Suprapubic skin (tissue), 4 donors: ENCODE measurements around the gene SLC25A42. TPM values are rescaled to one million over a fixed set of nuclear protein-coding genes. Genes with fewer than 3 reads are reported as not detected.
A peak's percentile ranks its signal among the peaks of the same experiment; 100 is the strongest.
"Not testable (repeated sequence)": the region's sequence is repeated elsewhere in the genome, so short reads cannot be mapped to it uniquely, and the experiment has no call there.

Experiments
- DNase-seq, 2 donors: peaks; one replicate each; pipeline ENCODE4 v3.0.0-alpha.2; 2019; ENCODE audit warnings: low spot score in 2 of 2
- H3K27ac ChIP-seq: fragments of 200-600 bp; sonication (generic); one replicate; pipeline ENCODE4 v1.5.1; 2019
- H3K27me3 ChIP-seq: fragments of 200-600 bp; sonication (generic); one replicate; pipeline ENCODE4 v1.5.1; 2019
- H3K36me3 ChIP-seq: fragments of 200-600 bp; sonication (generic); one replicate; pipeline ENCODE4 v1.5.1; 2019
- H3K4me1 ChIP-seq: fragments of 200-600 bp; sonication (generic); one replicate; pipeline ENCODE4 v1.5.1; 2019
- H3K4me3 ChIP-seq: fragments of 200-600 bp; sonication (generic); one replicate; pipeline ENCODE4 v1.5.1; 2019; ENCODE audit warnings: mild to moderate bottlenecking
- H3K9me3 ChIP-seq: fragments of 200-600 bp; sonication (generic); one replicate; pipeline ENCODE4 v1.5.1; 2019
- CTCF ChIP-seq, 2 donors: fragments of 200-600 bp in 1 of 2; fragments of 450-650 bp in 1 of 2; sonication (generic) in 1 of 2; IDR thresholded peaks; one replicate each; pipeline ENCODE4 v1.5.1; 2016 to 2019; ENCODE audit warnings: antibody characterized with exemption in 2 of 2, mild to moderate bottlenecking in 1 of 2, moderate library complexity in 1 of 2
- EP300 ChIP-seq: sonication (generic); formaldehyde crosslinking; IDR thresholded peaks from one replicate; pipeline ENCODE4 v1.6.1; 2017; ENCODE audit warnings: antibody characterized with exemption
- POLR2A ChIP-seq, 2 donors: fragments of 450-650 bp; IDR thresholded peaks; one replicate each; pipeline ENCODE4 v1.6.1; 2017; ENCODE audit warnings: antibody characterized with exemption in 2 of 2, mild to moderate bottlenecking in 2 of 2, moderate library complexity in 2 of 2
- POLR2AphosphoS5 ChIP-seq, 3 donors: sonication (generic); formaldehyde crosslinking; IDR thresholded peaks; one replicate each; pipeline ENCODE4 v1.6.1; 2017; ENCODE audit warnings: antibody characterized with exemption in 3 of 3
- WGBS: methylation state at CpG from one replicate; pipeline ENCODE4 v1.1.5; 2018; 5-methylcytosine and 5-hydroxymethylcytosine counted together
- total RNA-seq, 4 donors: library from RNA; depleted of rRNA; stranded (reverse); fragments of >200 nt; gene quantifications; one replicate each; pipeline ENCODE4 v1.1.0, GENCODE V29; 2016

The SLC25A42 gene
- total RNA-seq, 4 donors from 2014 or later: 4.9 to 14.6 (median 10.6) TPM

DNA sequence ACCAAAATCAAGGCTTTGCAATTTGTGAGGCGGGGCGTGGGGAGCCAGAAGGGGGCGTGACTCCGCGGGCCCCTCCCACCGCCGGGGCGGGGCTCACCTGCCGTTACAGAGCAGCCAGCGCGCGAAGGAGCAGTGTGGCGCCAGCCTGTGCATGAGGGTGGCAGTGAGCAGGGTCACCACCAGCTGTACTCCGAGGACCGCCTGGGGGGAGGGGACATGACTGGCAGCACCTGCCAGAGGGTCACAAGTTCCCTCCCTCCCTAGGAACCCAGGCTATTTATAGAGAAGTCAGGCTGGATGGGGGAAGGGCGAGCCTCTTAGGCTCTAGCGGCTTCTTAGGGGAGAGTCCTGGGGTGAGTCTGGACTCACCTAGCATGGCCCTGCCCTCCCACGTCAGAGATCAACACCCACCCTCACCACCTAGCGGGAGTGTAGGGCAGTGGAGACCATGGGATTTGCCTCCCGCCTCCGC lies 70.9 kb downstream of the SLC25A42 start:
- Histone ChIP-seq H3K36me3 (peaks cover 12% of the 10 kb centered on the region), H3K9me3 (no peaks in the 10 kb centered on the region), H3K4me3 (no peak overlapping the region), H3K27me3 (no peaks in the 10 kb centered on the region), H3K4me1 (peaks cover 12% of the 10 kb centered on the region), H3K27ac (no peak overlapping the region)
- WGBS: 36% methylated on average over 21 of the region's 21 CpGs
- DNase-seq: no peak
- TF ChIP-seq EP300 (no peak), POLR2A (IDR thresholded peaks at IDR 0.05) (no peak), POLR2AphosphoS5 (IDR thresholded peaks at IDR 0.05) (no peak), CTCF (IDR thresholded peaks at IDR 0.05) (no peak)

DNA sequence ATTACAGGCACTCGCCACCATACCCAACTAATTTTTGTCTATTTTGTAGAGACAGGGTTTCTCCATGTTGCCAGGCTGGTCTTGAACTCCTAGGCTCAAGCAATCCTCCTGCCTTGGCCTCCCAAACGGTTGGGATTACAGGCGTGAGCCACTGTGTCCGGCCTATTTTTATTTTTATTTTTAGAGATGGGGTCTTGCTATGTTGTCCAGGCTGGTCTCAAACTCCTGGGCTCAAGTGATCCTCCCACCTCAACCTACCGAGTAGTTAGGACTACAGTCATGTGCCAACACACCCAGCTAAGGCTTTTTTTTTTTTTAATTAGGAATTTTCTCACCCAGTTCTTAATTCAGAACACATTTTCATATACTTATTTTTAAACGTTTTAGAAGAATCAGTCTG lies 71.9 kb downstream of the SLC25A42 start:
- not testable (repeated sequence) for H3K9me3 ChIP-seq, H3K27ac ChIP-seq, H3K36me3 ChIP-seq, DNase-seq, H3K4me3 ChIP-seq, H3K27me3 ChIP-seq
- WGBS: 75% methylated on average over 6 of the region's 6 CpGs
- H3K4me1 ChIP-seq: peaks cover 12% of the 10 kb centered on the region

- Histone ChIP-seq H3K36me3 (peaks cover 2% of the 10 kb centered on the region), H3K9me3 (no peaks in the 10 kb centered on the region), H3K27me3 (no peaks in the 10 kb centered on the region), H3K4me1 (peaks cover 12% of the 10 kb centered on the region), H3K4me3 (peak overlapping the region; percentile 69), H3K27ac (no peak overlapping the region)
- 14% methylated on average over 17 of the region's 25 CpGs for WGBS
- no peak for DNase-seq
- no peak for TF ChIP-seq EP300
These were observed 73.8 kb downstream of the SLC25A42 start for GRCh38 chr19:19137556-19138108.

DNA sequence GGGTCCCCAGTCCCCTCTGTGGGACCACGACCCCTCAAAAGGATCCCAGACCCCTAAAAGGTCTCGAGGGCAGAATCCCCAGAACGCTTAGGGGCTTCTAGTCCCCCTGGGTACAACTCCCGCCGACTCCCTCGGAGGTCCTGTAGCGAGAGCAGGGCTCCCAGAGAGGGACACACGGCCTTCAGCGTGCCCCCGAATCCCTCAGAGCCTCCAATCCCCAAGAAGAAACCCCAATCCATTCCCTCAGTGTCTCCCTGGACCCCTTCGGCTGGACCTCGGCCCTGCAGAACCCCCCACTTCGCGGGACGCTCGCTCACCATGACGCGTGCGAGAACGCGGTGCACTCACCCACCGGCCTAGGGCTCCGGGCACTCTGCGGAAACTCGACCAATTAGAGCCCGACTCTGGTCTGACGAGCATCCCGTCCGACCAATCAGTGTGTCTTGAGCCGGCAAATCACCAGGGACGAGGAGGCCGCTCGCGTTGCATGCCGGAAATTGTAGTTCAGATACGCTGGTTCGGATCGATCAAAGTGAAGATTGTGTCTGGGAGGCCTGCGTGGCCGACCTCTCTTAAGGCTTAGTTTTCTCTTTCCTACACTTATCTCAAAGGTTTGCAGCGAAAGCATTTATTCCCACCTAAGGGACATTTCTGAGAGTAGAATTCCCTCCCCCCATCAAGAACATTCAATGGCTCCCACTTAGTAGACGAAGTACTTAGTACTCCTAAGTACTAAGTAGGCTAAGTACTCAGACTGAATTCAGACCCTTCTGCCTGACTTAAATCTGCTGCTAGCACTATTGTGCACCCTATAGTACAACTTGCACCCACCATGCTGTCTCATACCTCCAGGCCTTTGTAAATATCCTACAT lies 74.6 kb downstream of the SLC25A42 start, which contains the start of gene TMEM161A:
TSS of gene TMEM161A (minus strand) at position 370 of the 873 bp plus-strand sequence. CDS start at position 320, 50 bp downstream.
- DNase-seq: peak; percentile 98 to 99
- no peaks in the 10 kb centered on the region for H3K36me3 ChIP-seq
- H3K27me3 ChIP-seq: no peaks in the 10 kb centered on the region
- no peaks in the 10 kb centered on the region for H3K9me3 ChIP-seq
- no peak within 1 kb of the TSS for H3K27ac ChIP-seq
- peaks cover 12% of the 10 kb centered on the region for H3K4me1 ChIP-seq
- 3% methylated on average over 37 of the region's 42 CpGs for WGBS
- peak within 1 kb of the TSS; percentile 69 for H3K4me3 ChIP-seq
- TF ChIP-seq EP300: no peak
- TF ChIP-seq POLR2AphosphoS5 (IDR thresholded peaks at IDR 0.05): peak in 1 of 3 donors; percentile 52
- TF ChIP-seq POLR2A (IDR thresholded peaks at IDR 0.05): no peak
- TF ChIP-seq CTCF (IDR thresholded peaks at IDR 0.05): no peak

DNA sequence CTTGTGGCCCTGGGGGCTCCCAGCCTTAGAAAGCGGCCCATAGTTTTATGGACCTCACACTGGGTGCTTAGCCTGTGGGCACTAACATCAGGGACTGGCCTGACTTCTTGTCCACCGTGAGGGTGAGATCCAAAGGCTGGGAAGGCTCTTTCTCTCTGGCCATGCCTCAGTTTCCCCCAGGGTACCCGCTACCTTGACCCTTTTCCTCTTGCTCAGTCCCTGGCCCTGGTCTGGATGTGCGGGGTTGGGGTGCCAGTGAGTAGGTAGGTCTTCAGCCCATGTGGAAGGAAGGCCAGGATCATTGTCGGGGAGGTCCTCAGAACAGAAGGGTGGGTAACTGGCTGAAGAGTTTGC lies 76.1 kb downstream of the SLC25A42 start:
- Histone ChIP-seq H3K27me3 (no peaks in the 10 kb centered on the region), H3K4me3 (no peak overlapping the region), H3K36me3 (no peaks in the 10 kb centered on the region), H3K4me1 (peaks cover 12% of the 10 kb centered on the region), H3K9me3 (no peaks in the 10 kb centered on the region), H3K27ac (no peak overlapping the region)
- DNase-seq: no peak
- WGBS: 20% methylated on average over 1 of the region's 5 CpGs
- TF ChIP-seq EP300 (no peak), POLR2A (IDR thresholded peaks at IDR 0.05) (no peak), CTCF (IDR thresholded peaks at IDR 0.05) (no peak)

- 62% methylated on average over 5 of the region's 5 CpGs for WGBS
- no peak overlapping the region for H3K27ac ChIP-seq
- no peaks in the 10 kb centered on the region for H3K36me3 ChIP-seq
- H3K27me3 ChIP-seq: no peaks in the 10 kb centered on the region
- no peak for DNase-seq
- H3K9me3 ChIP-seq: no peaks in the 10 kb centered on the region
- no peak for TF ChIP-seq EP300
- TF ChIP-seq CTCF (IDR thresholded peaks at IDR 0.05): no peak
- TF ChIP-seq POLR2A (IDR thresholded peaks at IDR 0.05): no peak
- TF ChIP-seq POLR2AphosphoS5 (IDR thresholded peaks at IDR 0.05): no peak
- no peak overlapping the region for H3K4me3 ChIP-seq
- H3K4me1 ChIP-seq: peaks cover 12% of the 10 kb centered on the region
These were observed 76.7 kb downstream of the SLC25A42 start for GRCh38 chr19:19140476-19140875.
